Measurements from ENCODE around the gene SLFNL1. TPM values are rescaled to one million over a fixed set of nuclear protein-coding genes. Genes with fewer than 3 reads are reported as not detected.

SLFNL1 gene
- total RNA-seq, 1 donor from 2014 or later = 1.0 TPM

DNA sequence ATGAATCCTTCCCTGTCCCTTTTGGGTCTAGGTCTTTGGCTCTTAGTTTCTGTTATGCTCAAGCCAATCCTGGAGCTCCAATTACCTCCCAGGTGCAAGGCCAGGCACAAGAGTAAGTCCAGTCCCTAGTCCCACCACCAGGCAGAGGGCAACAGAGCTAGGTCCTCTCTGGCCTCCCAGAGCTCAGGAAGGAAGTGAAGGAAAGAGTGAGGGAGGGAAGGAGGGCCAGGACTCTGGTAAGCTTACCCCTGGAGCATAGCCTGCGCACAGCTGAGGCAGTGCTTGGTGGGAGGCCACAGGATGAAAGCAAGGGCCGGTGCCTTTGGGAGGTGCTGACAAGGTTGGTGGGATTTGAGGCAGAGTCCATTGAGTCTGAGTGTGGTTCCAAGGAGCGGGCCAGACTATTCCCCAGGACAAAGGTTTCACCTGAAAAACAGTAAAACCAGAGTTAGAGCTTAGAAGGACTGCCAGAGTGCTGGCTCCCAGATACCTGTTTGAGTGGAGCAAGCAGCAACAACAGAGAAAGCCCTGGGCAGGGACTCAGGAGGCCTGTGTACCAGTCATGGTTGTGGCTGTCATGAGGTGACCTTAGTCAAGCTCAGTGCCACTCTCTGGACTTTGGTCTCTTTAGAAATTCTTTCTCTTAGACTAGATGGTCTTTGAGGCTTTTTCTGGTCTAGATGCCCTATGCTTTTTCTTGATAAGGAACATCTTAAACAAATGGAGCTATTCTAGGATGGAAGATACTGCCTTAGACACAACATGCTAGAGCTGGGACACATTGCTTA, 15.8 kb upstream of the SLFNL1 start:
- Mint-ChIP-seq H3K4me1 (ENCODE audit: low read depth) (no peaks in the 10 kb centered on the region), H3K9me3 (ENCODE audit: low read depth) (no peaks in the 10 kb centered on the region), H3K27ac (no peak overlapping the region), H3K36me3 (ENCODE audit: insufficient read depth) (peaks cover 15% of the 10 kb centered on the region), H3K27me3 (no peaks in the 10 kb centered on the region), H3K4me3 (ENCODE audit: low read depth) (no peak overlapping the region)
- TF ChIP-seq, protein P1, sequence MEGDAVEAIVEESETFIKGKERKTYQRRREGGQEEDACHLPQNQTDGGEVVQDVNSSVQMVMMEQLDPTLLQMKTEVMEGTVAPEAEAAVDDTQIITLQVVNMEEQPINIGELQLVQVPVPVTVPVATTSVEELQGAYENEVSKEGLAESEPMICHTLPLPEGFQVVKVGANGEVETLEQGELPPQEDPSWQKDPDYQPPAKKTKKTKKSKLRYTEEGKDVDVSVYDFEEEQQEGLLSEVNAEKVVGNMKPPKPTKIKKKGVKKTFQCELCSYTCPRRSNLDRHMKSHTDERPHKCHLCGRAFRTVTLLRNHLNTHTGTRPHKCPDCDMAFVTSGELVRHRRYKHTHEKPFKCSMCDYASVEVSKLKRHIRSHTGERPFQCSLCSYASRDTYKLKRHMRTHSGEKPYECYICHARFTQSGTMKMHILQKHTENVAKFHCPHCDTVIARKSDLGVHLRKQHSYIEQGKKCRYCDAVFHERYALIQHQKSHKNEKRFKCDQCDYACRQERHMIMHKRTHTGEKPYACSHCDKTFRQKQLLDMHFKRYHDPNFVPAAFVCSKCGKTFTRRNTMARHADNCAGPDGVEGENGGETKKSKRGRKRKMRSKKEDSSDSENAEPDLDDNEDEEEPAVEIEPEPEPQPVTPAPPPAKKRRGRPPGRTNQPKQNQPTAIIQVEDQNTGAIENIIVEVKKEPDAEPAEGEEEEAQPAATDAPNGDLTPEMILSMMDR (IDR thresholded peaks at IDR 0.05; ENCODE audit: unreplicated experiment) = no peak
- DNase-seq (ENCODE audit: low spot score, unreplicated experiment) = no peak

DNA sequence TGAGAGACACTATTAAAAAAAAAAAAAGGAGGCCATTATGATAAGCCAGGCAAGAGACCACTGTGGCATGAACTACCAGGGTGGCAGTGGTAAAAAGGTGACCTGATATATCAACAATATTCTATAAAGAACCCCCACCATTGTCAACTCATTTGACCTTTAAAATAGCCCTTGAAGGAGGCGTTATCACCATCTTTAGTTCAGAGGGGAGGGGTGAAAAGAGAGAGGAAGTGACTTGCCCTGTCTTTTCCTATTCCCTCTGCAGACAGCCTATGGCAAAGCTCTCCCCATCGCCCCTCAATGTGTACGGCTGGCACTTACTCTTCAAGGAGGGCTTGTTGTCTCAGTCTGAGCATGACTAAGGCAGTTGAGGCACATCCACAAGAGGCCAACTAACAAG, 11.7 kb upstream of the SLFNL1 start:
- Mint-ChIP-seq H3K36me3 (ENCODE audit: insufficient read depth) (peaks cover 18% of the 10 kb centered on the region), H3K27me3 (no peaks in the 10 kb centered on the region), H3K4me1 (ENCODE audit: low read depth) (no peaks in the 10 kb centered on the region), H3K27ac (peak overlapping the region; percentile 33), H3K9me3 (ENCODE audit: low read depth) (no peaks in the 10 kb centered on the region), H3K4me3 (ENCODE audit: low read depth) (no peak overlapping the region)
- TF ChIP-seq, protein P1 (IDR thresholded peaks at IDR 0.05; ENCODE audit: unreplicated experiment) = no peak
- no peak for DNase-seq (ENCODE audit: low spot score, unreplicated experiment)

DNA sequence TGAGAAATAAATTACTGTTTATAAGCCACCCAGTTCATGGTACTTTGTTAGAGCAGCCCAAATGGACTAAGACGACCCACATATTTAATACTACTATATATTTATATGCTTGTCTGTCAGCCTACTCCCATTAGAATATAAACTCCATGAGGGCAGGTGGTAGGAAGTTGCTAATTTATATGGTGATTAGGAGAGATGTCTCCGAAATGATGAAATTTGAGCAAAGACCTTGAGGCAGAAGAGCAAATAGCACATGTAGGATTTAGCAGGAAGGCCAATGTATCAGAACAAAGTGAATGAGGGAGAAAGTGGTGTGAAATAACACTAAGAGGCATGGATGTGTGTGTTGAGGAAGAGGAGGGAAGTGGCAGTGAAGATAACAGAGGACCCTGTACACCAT, 10.6 kb upstream of the SLFNL1 start:
- DNase-seq (ENCODE audit: low spot score, unreplicated experiment) = no peak
- no peak overlapping the region for H3K27ac Mint-ChIP-seq
- no peak overlapping the region for H3K4me3 Mint-ChIP-seq (ENCODE audit: low read depth)
- TF ChIP-seq, protein P1 (IDR thresholded peaks at IDR 0.05; ENCODE audit: unreplicated experiment) = no peak
- no peaks in the 10 kb centered on the region for H3K27me3 Mint-ChIP-seq
- peaks cover 22% of the 10 kb centered on the region for H3K36me3 Mint-ChIP-seq (ENCODE audit: insufficient read depth)
- no peaks in the 10 kb centered on the region for H3K4me1 Mint-ChIP-seq (ENCODE audit: low read depth)
- no peaks in the 10 kb centered on the region for H3K9me3 Mint-ChIP-seq (ENCODE audit: low read depth)

DNA sequence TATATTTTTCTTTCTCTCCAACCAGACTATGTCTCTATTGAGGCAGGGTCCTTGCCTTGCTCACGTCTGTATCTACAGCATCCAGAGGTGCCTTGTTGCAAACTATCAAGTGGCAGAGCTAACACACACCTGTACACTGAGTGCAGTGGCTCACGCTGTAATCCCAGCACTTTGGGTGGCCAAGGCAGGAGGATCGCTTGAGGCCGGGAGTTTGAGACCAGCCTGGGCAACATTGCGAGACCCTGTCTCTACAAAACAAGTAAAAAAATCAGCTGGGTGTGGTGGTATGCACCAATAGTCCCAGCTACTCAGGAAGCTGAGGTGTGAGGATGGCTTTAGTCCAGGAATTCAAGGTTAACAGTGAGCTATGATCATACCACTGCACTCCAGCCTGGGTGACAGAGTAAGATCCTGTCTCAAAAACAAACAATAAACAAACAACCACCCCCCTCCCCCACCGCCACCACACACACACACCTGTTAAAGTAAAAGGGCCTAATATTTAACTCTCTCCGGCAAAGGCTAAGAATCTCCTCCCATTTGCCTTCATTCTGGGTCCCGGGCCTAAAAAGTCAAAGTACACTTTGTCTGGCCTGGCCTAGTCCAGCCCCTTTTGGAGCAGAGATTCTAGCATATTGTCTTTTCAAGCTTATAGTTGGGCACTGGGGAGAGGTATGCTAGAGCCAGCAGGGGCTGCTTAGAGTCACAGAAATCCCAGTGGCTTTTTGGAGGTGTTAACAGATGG, 9.5 kb upstream of the SLFNL1 start:
- no peak overlapping the region for H3K4me3 Mint-ChIP-seq (ENCODE audit: low read depth)
- no peak overlapping the region for H3K27ac Mint-ChIP-seq
- DNase-seq (ENCODE audit: low spot score, unreplicated experiment) = no peak
- H3K27me3 Mint-ChIP-seq = no peaks in the 10 kb centered on the region
- no peaks in the 10 kb centered on the region for H3K4me1 Mint-ChIP-seq (ENCODE audit: low read depth)
- no peaks in the 10 kb centered on the region for H3K9me3 Mint-ChIP-seq (ENCODE audit: low read depth)
- H3K36me3 Mint-ChIP-seq (ENCODE audit: insufficient read depth) = peaks cover 22% of the 10 kb centered on the region
- TF ChIP-seq, protein P1 (IDR thresholded peaks at IDR 0.05; ENCODE audit: unreplicated experiment) = no peak

DNA sequence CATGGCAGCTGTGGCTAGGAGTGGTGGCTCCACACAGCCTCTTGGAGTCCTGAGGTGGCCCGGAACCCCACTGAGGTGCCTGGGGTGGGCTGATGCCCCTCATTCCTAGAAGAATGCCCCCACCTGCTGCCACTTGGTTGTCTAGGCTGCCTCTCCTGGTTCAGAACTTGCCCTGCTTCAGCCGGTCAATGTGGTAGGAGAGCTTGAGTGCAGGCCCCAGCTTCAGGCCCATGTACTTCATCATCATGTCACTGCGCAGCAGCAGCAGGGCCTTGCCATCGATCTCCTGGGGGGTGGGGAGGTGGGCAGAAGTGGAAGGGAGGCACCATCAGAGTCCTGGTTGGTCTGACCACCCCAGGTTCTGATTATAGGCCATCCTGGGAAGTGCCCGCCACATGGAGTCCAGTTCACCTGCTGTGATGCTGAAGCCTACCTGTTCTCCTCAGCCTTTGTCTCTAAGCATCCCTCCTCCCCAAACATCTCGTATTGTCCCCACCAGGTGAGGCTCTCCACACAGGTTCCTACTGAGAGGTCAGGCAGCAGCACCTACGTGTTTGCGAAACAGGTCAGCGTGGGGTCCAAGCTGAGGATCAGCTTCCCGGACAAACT, 6.6 kb upstream of the SLFNL1 start:
- Mint-ChIP-seq H3K9me3 (ENCODE audit: low read depth) (no peaks in the 10 kb centered on the region), H3K27ac (no peak overlapping the region), H3K36me3 (ENCODE audit: insufficient read depth) (peaks cover 21% of the 10 kb centered on the region), H3K27me3 (no peaks in the 10 kb centered on the region), H3K4me1 (ENCODE audit: low read depth) (peaks cover 3% of the 10 kb centered on the region), H3K4me3 (ENCODE audit: low read depth) (no peak overlapping the region)
- TF ChIP-seq, protein P1 (IDR thresholded peaks at IDR 0.05; ENCODE audit: unreplicated experiment) = no peak
- no peak for DNase-seq (ENCODE audit: low spot score, unreplicated experiment)

All from progenitor cell of endocrine pancreas (in vitro differentiated cells).